AG09319 (cell line): ENCODE data around the gene MB.
"Not testable (repeated sequence)": the region's sequence is repeated elsewhere in the genome, so short reads cannot be mapped to it uniquely, and the experiment has no call there.

Experiments used
- DNase-seq: peaks from one replicate; pipeline ENCODE4 v3.0.0-alpha.2; 2010; ENCODE audit warnings: low read depth; ENCODE audit errors: extremely low read depth
- TF ChIP-seq, protein P1 (sequence below): IDR thresholded peaks from 2 replicates; pipeline ENCODE4 v1.5.1; 2011; ENCODE audit warnings: low read depth, mild to moderate bottlenecking, inconsistent platforms, low read length, moderate library complexity

The MB gene

DNA sequence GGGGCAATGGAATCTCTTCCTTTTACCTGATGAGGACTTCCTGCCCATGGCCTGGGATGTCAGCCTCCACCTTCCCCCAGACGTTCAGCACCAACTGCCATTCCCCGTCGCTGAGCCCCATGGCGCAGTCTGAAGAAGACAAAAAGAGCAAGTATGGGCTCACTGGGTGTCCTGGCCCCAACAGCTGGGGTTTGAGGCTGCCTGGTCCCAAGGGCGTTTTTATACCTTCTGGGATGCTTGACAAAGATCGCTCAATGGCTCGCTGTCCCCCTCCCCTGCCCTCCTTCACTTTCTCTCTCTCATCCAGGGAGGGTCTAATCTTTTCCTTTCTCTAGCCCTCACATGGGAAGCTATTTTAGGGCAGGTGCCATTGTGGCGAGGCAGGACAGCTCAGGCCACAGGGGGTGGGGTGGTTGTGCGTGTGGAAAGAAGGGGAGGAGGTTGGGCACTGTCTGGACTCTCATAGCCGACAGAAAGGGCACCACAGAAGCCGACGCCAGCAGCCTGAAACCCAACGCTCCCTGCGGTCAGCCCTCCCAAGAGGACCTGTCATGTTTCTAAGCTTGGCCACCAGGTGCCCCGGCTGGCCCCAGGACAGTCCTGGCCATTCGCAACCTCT, at the start of gene MB:
TSS of gene MB (minus strand) at position 193 of the 619 bp plus-strand sequence. CDS start at position 121, 72 bp downstream.
- TF ChIP-seq, protein P1, sequence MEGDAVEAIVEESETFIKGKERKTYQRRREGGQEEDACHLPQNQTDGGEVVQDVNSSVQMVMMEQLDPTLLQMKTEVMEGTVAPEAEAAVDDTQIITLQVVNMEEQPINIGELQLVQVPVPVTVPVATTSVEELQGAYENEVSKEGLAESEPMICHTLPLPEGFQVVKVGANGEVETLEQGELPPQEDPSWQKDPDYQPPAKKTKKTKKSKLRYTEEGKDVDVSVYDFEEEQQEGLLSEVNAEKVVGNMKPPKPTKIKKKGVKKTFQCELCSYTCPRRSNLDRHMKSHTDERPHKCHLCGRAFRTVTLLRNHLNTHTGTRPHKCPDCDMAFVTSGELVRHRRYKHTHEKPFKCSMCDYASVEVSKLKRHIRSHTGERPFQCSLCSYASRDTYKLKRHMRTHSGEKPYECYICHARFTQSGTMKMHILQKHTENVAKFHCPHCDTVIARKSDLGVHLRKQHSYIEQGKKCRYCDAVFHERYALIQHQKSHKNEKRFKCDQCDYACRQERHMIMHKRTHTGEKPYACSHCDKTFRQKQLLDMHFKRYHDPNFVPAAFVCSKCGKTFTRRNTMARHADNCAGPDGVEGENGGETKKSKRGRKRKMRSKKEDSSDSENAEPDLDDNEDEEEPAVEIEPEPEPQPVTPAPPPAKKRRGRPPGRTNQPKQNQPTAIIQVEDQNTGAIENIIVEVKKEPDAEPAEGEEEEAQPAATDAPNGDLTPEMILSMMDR, result no peak
- no peak for DNase-seq

DNA sequence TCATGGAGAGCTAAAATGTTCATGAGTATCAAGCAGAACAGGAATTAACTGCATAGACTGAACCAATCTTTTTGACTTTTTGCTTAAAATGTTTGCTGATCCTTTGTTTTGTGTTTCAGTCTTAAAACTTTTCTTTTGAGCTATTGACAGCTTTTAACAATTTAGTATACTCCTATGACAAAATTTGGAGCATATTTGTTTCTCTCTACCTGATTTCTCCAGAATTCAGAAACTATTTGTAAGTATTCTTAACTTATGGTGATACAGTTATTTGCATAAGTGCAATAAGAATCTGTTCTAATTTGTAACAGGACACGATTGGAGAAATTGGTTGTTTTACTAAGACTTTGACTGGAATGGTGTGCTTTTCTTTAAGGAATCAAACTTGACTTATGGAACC, 49.6 kb upstream of the MB start:
- DNase-seq, result not testable (repeated sequence)

DNA sequence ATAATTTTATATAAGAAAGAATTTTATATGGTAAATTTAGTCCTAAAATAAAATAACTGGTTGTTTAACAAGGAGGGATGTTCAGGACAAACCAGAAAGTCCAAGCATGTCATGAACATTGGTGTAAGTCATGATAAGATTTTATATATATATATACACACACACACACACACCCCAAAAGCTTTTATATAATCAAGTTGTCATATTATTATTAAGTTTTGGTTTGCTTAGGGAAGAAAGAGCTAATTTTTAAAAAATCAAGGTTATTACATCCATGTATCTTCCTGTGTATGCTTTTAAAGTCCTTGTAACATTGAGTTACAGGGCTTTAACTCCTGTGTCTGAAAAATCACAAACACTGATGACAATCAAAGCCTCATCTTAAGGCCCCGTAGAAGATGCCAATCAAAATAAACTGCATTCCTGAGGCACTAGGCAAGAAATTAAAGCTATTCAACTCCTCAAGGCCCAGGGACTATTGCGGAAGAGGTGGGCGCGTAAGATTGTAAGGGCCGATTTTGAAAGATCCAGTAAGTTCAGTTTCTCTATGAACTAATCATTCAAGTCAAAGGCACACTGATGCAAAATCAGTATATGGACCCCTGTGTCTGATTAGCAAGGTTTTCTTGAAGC, 47.9 kb upstream of the MB start:
- DNase-seq, result no peak
- TF ChIP-seq, protein P1, result no peak

DNA sequence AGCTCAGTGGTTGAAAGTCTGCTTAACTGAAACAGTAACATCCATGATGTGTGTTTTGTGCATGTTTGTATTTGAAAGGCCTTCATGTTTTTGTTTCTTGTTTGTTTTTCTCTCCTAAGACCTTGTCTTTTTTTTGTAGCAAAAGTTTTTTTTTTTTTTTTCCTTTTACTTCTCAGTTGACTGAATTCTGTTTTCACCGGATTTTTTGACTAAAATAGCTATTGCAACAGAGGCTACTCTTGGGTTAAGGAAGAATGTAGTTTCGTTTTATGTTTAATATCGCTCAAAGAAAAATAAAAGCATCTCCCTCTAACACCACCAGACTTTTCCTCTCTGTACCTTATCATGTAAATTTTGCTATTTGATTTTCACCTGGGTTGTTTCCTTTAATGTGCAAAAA, 46.2 kb upstream of the MB start:
- TF ChIP-seq, protein P1, result no peak
- no peak for DNase-seq

DNA sequence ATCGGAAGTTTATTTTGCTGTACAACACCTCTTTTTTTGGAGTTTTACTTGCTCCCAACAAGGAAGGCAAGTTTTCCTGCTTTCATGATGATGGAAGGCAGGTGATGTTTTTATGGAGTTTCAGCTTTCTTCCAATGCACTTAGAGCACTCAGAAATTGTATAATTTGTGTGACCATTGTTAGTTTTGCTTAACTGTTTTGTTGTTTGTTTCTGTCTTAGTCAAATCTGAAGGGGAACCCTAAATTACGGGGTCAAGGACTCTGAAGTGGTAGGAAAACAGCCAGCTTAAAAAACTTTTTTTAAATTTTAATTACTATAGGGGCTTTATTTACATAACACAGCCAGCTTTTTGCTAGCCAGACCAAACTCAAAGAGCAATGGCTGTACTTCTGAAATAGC, 45.8 kb upstream of the MB start:
- TF ChIP-seq, protein P1, result no peak
- no peak for DNase-seq

DNA sequence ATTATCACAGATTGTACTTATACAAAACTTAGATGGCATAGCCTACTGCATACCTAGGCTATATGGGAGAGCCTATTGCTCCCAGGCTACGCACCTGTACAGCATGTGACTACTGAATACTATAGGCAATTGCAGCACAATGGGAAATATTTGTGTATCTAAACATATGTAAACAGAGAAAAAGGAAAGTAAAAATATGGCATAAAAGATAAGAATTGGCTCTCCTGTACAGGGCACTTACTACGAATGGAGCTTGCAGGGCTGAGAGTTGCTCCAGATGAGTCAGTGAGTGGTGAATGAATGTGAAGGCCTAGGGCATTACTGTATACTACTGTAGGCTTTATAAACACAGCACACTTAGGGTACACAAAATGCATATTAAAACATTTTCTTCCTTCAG, 44.3 kb upstream of the MB start:
- TF ChIP-seq, protein P1, result no peak

DNA sequence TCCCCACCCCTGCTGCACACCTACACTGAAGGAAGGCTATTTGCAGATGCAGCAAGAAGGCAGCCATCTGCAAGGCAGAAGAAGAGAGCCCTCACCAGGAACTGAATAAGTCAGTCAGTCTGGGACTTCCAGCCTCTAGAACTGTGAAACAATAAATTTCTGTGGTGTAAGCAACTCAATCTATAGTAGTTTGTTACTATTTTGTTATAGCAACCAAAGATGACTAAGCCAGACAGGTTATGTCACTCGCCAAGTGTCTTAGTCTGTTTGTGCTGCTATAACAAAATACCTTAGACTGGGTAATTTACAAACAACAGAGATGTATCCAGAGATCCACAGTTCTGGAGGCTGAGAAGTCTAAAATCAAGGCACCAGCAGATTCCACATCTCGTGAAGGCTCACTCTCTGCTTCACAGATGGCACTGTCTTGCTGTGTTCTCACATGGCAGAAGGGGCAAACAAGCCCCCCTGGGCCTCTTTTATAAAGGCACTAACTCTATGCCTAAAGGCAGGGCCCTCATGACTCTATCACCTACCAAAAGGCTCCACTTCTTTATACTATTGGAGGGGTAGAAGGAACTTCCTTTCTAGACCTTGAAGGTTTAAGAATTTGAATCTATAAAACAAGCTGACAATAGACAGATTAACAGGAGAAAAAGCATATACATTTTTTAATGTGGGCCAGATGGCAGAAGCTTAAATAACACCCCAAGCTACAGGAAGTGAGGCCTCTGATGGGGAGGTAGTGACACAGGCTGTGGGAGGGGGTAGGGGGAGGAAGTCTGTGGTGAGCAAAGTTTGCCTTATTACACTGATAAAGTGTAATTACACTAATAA, 43.4 kb upstream of the MB start:
- TF ChIP-seq, protein P1, result no peak
- no peak for DNase-seq

More for the DNA sequence above, 44.3 kb upstream of the MB start:
- no peak for DNase-seq
